ENCODE measurements around the gene ERC2. TPM values are rescaled to one million over a fixed set of nuclear protein-coding genes. Genes with fewer than 3 reads are reported as not detected.
"Not testable (repeated sequence)": the region's sequence is repeated elsewhere in the genome, so short reads cannot be mapped to it uniquely, and the experiment has no call there.

Gene ERC2
- total RNA-seq, 1 donor from 2014 or later = 1.1 TPM

GRCh38 chr3:55511895-55512570, 956.2 kb downstream of the ERC2 start:
- no peak for DNase-seq (ENCODE audit: low spot score)

- DNase-seq (ENCODE audit: low spot score) = no peak
Observed at GRCh38 chr3:55508335-55508734, 959.9 kb downstream of the ERC2 start.

GRCh38 chr3:55507808-55508207, 960.5 kb downstream of the ERC2 start:
- no peak for DNase-seq (ENCODE audit: low spot score)

GRCh38 chr3:55505776-55506175, 962.5 kb downstream of the ERC2 start:
- no peak for DNase-seq (ENCODE audit: low spot score)

- DNase-seq (ENCODE audit: low spot score) = not testable (repeated sequence)
Observed at GRCh38 chr3:55505102-55505501, 963.2 kb downstream of the ERC2 start.

GRCh38 chr3:55501905-55502304, 966.4 kb downstream of the ERC2 start:
- DNase-seq (ENCODE audit: low spot score) = no peak

- DNase-seq (ENCODE audit: low spot score) = no peak
Observed at GRCh38 chr3:55500555-55501330, 967.5 kb downstream of the ERC2 start.

GRCh38 chr3:55498520-55498919, 969.7 kb downstream of the ERC2 start:
- DNase-seq (ENCODE audit: low spot score) = no peak

- DNase-seq (ENCODE audit: low spot score) = no peak
Observed at GRCh38 chr3:55497250-55497649, 971.0 kb downstream of the ERC2 start.

GRCh38 chr3:55494976-55495375, 973.3 kb downstream of the ERC2 start:
- no peak for DNase-seq (ENCODE audit: low spot score)

GRCh38 chr3:55492976-55493375, 975.3 kb downstream of the ERC2 start:
- DNase-seq (ENCODE audit: low spot score) = no peak

GRCh38 chr3:55491296-55491816, 976.9 kb downstream of the ERC2 start:
- no peak for DNase-seq (ENCODE audit: low spot score)

GRCh38 chr3:55490276-55490913, 977.9 kb downstream of the ERC2 start:
- no peak for DNase-seq (ENCODE audit: low spot score)

- no peak for DNase-seq (ENCODE audit: low spot score)
Observed at GRCh38 chr3:55489798-55490132, 978.5 kb downstream of the ERC2 start.

- DNase-seq (ENCODE audit: low spot score) = no peak
Observed at GRCh38 chr3:55488398-55489055, 979.7 kb downstream of the ERC2 start.

GRCh38 chr3:55487381-55488241, 980.7 kb downstream of the ERC2 start:
- DNase-seq (ENCODE audit: low spot score) = no peak

- DNase-seq (ENCODE audit: low spot score) = no peak
Observed at GRCh38 chr3:55486857-55487380, 981.3 kb downstream of the ERC2 start, which contains the start of gene WNT5A. WNT5A (minus strand) TSS chr3:55487306; CDS start chr3:55486985, 321 bp downstream.

GRCh38 chr3:55486101-55486856, 982.0 kb downstream of the ERC2 start:
- no peak for DNase-seq (ENCODE audit: low spot score)
